ENCODE measurements around the gene SECTM1. TPM values are rescaled to one million over a fixed set of nuclear protein-coding genes. Genes with fewer than 3 reads are reported as not detected.

Gene SECTM1
- total RNA-seq, 1 donor from 2014 or later, result 0.27 TPM

GRCh38 chr17:82322526-82323453, 10.8 kb downstream of the SECTM1 start:
- H3K27me3 Mint-ChIP-seq (ENCODE audit: low read depth, unreplicated experiment), result peaks cover 19% of the 10 kb centered on the region
- H3K36me3 Mint-ChIP-seq (ENCODE audit: low read depth, unreplicated experiment), result no peaks in the 10 kb centered on the region
- no peaks in the 10 kb centered on the region for H4K20me1 ChIP-seq (ENCODE audit: insufficient read depth, low read length)
- H3K36me3 ChIP-seq (ENCODE audit: insufficient read depth, low read length), result no peaks in the 10 kb centered on the region
- H3K9me3 ChIP-seq (ENCODE audit: insufficient read depth, low read depth, low read length), result peaks cover 10% of the 10 kb centered on the region
- FAIRE-seq, result no peak
- H3K4me1 ChIP-seq (ENCODE audit: insufficient read depth, low read length), result no peaks in the 10 kb centered on the region
- peaks cover 11% of the 10 kb centered on the region for H3K27me3 ChIP-seq (ENCODE audit: insufficient read depth, low read length)
- H3K27ac Mint-ChIP-seq (ENCODE audit: unreplicated experiment), result no peak overlapping the region
- H2AFZ ChIP-seq (ENCODE audit: low read depth, low read length), result no peak overlapping the region
- H3K27ac ChIP-seq (ENCODE audit: low read depth, low read length), result no peak overlapping the region
- no peak for DNase-seq (ENCODE audit: low read depth)
- no peak overlapping the region for H3K4me3 ChIP-seq (ENCODE audit: insufficient read depth, low read depth, low read length)
- no peak overlapping the region for H3K9ac ChIP-seq (ENCODE audit: low read length)
- no peaks in the 10 kb centered on the region for H3K79me2 ChIP-seq (ENCODE audit: insufficient read depth, low read length)
- H3K4me2 ChIP-seq (ENCODE audit: low read length), result no peak overlapping the region
- no peak overlapping the region for H3K4me3 Mint-ChIP-seq (ENCODE audit: unreplicated experiment)
- TF ChIP-seq CTCF (IDR thresholded peaks at IDR 0.05; ENCODE audit: insufficient read depth, low read depth, low read length) (no peak), EZH2 (IDR thresholded peaks at IDR 0.05; ENCODE audit: insufficient read depth, low read length) (no peak)
- H3K9me3 Mint-ChIP-seq (ENCODE audit: unreplicated experiment), result no peaks in the 10 kb centered on the region
- H3K4me1 Mint-ChIP-seq (ENCODE audit: low read depth, unreplicated experiment), result peaks cover 4% of the 10 kb centered on the region

- H3K27me3 ChIP-seq (ENCODE audit: insufficient read depth, low read length), result peaks cover 8% of the 10 kb centered on the region
- Mint-ChIP-seq H3K9me3 (ENCODE audit: unreplicated experiment) (no peaks in the 10 kb centered on the region), H3K4me1 (ENCODE audit: low read depth, unreplicated experiment) (peaks cover 4% of the 10 kb centered on the region), H3K36me3 (ENCODE audit: low read depth, unreplicated experiment) (no peaks in the 10 kb centered on the region), H3K4me3 (ENCODE audit: unreplicated experiment) (no peak overlapping the region), H3K27me3 (ENCODE audit: low read depth, unreplicated experiment) (peaks cover 19% of the 10 kb centered on the region), H3K27ac (ENCODE audit: unreplicated experiment) (no peak overlapping the region)
- H3K4me2 ChIP-seq (ENCODE audit: low read length), result no peak overlapping the region
- H2AFZ ChIP-seq (ENCODE audit: low read depth, low read length), result no peak overlapping the region
- no peak overlapping the region for H3K9ac ChIP-seq (ENCODE audit: low read length)
- H3K4me3 ChIP-seq (ENCODE audit: insufficient read depth, low read depth, low read length), result no peak overlapping the region
- no peak overlapping the region for H3K27ac ChIP-seq (ENCODE audit: low read depth, low read length)
- DNase-seq (ENCODE audit: low read depth) (no peak), FAIRE-seq (no peak)
- no peaks in the 10 kb centered on the region for H3K4me1 ChIP-seq (ENCODE audit: insufficient read depth, low read length)
- no peaks in the 10 kb centered on the region for H4K20me1 ChIP-seq (ENCODE audit: insufficient read depth, low read length)
- no peaks in the 10 kb centered on the region for H3K79me2 ChIP-seq (ENCODE audit: insufficient read depth, low read length)
- H3K36me3 ChIP-seq (ENCODE audit: insufficient read depth, low read length), result no peaks in the 10 kb centered on the region
- TF ChIP-seq CTCF (IDR thresholded peaks at IDR 0.05; ENCODE audit: insufficient read depth, low read depth, low read length) (no peak), EZH2 (IDR thresholded peaks at IDR 0.05; ENCODE audit: insufficient read depth, low read length) (no peak)
- H3K9me3 ChIP-seq (ENCODE audit: insufficient read depth, low read depth, low read length), result peaks cover 10% of the 10 kb centered on the region
Observed at GRCh38 chr17:82321947-82322466, 11.6 kb downstream of the SECTM1 start.
